SH-SY5Y (cell line): ENCODE results near the gene CARD14.

Experiments
- GATA2 ChIP-seq: IDR thresholded peaks from 2 replicates; pipeline ENCODE4 v1.6.1; 2011; ENCODE audit warnings: mild to moderate bottlenecking, low read depth, low read length
- GATA3 ChIP-seq: IDR thresholded peaks from 2 replicates; pipeline ENCODE4 v1.6.1; 2011; ENCODE audit warnings: low read depth, mild to moderate bottlenecking, low read length, moderate library complexity

Gene CARD14

GRCh38 chr17:80141463-80142165 is 28.2 kb upstream of the CARD14 start:
- TF ChIP-seq GATA3, result no peak
- no peak for TF ChIP-seq GATA2

- TF ChIP-seq GATA3 (no peak), GATA2 (no peak)
Measured at GRCh38 chr17:80142929-80143328, 26.9 kb upstream of the CARD14 start.

- no peak for TF ChIP-seq GATA3
- TF ChIP-seq GATA2, result no peak
Measured at GRCh38 chr17:80145076-80146075, 24.5 kb upstream of the CARD14 start.

- TF ChIP-seq GATA3 (no peak), GATA2 (no peak)
Measured at GRCh38 chr17:80146121-80147034, 23.5 kb upstream of the CARD14 start.

- TF ChIP-seq GATA2 (no peak; the same call in 1 of the 2 replicates), GATA3 (no peak)
Measured at GRCh38 chr17:80147035-80147822, 22.6 kb upstream of the CARD14 start, which contains the start of gene EIF4A3. Gene EIF4A3 (minus strand): TSS chr17:80147128. CDS start chr17:80146961, 167 bp downstream.

GRCh38 chr17:80151333-80151732 is 18.5 kb upstream of the CARD14 start:
- TF ChIP-seq GATA2 (no peak), GATA3 (no peak)

GRCh38 chr17:80152081-80152702 is 17.6 kb upstream of the CARD14 start:
- TF ChIP-seq GATA2, result no peak
- TF ChIP-seq GATA3, result no peak

GRCh38 chr17:80153004-80153403 is 16.8 kb upstream of the CARD14 start:
- no peak for TF ChIP-seq GATA2
- TF ChIP-seq GATA3, result no peak

GRCh38 chr17:80154166-80154565 is 15.7 kb upstream of the CARD14 start:
- TF ChIP-seq GATA3, result no peak
- no peak for TF ChIP-seq GATA2

GRCh38 chr17:80158846-80159245 is 11.0 kb upstream of the CARD14 start:
- no peak for TF ChIP-seq GATA2
- TF ChIP-seq GATA3, result no peak

GRCh38 chr17:80160536-80160935 is 9.3 kb upstream of the CARD14 start:
- peak; percentile 57; the same call in 1 of the 2 replicates for TF ChIP-seq GATA2
- TF ChIP-seq GATA3, result no peak

- TF ChIP-seq GATA2, result no peak
- no peak for TF ChIP-seq GATA3
Measured at GRCh38 chr17:80163336-80163735, 6.5 kb upstream of the CARD14 start.

GRCh38 chr17:80164185-80164584 is 5.6 kb upstream of the CARD14 start:
- TF ChIP-seq GATA3, result no peak
- no peak for TF ChIP-seq GATA2

- no peak for TF ChIP-seq GATA3
- no peak for TF ChIP-seq GATA2
Measured at GRCh38 chr17:80166446-80166845, 3.4 kb upstream of the CARD14 start.
